Skeletal muscle tissue (tissue), 4 donors: ENCODE data around the gene S1PR3. TPM values are rescaled to one million over a fixed set of nuclear protein-coding genes. Genes with fewer than 3 reads are reported as not detected.
A peak's percentile ranks its signal among the peaks of the same experiment; 100 is the strongest.
"Not testable (repeated sequence)": the region's sequence is repeated elsewhere in the genome, so short reads cannot be mapped to it uniquely, and the experiment has no call there.

Source experiments
- H3K27ac ChIP-seq: one replicate; pipeline ENCODE4 v1.7.0; 2013; ENCODE audit warnings: mild to moderate bottlenecking, low read depth, low read length, inconsistent platforms
- H3K27me3 ChIP-seq, 3 donors: one replicate each; pipeline ENCODE4 v1.7.0; 2013; ENCODE audit warnings: low read length in 3 of 3; ENCODE audit not compliant: control insufficient read depth in 3 of 3, insufficient read depth in 3 of 3
- H3K36me3 ChIP-seq, 3 donors: one replicate each; pipeline ENCODE4 v1.7.0; 2013; ENCODE audit warnings: low read length in 3 of 3; ENCODE audit not compliant: control insufficient read depth in 3 of 3, insufficient read depth in 3 of 3
- H3K4me1 ChIP-seq, 3 donors: one replicate each; pipeline ENCODE4 v1.7.0; 2013; ENCODE audit warnings: low read length in 3 of 3, mild to moderate bottlenecking in 3 of 3; ENCODE audit not compliant: control insufficient read depth in 3 of 3, insufficient read depth in 3 of 3
- H3K4me3 ChIP-seq, 3 donors: one replicate each; pipeline ENCODE4 v1.7.0; 2013; ENCODE audit warnings: low read length in 3 of 3
- H3K9ac ChIP-seq, 3 donors: one replicate each; pipeline ENCODE4 v1.7.0; 2013; ENCODE audit warnings: low read length in 3 of 3, mild to moderate bottlenecking in 3 of 3, moderate library complexity in 2 of 3, low read depth in 1 of 3
- H3K9me3 ChIP-seq, 3 donors: one replicate each; pipeline ENCODE4 v1.7.0; 2013; ENCODE audit warnings: low read length in 3 of 3; ENCODE audit not compliant: control insufficient read depth in 3 of 3
- total RNA-seq: library from RNA; depleted of rRNA; stranded (reverse); fragments of >200 nt; gene quantifications from one replicate; pipeline ENCODE4 v1.2.3, GENCODE V29; 2014
- donor health status: Osteomylitis.

Gene S1PR3
- total RNA-seq: 12.5 TPM

GRCh38 chr9:88991066-88992034 is at the start of gene S1PR3:
TSS of gene S1PR3 (plus strand) at chr9:88991468. CDS start at chr9:89001201, 9,733 bp downstream.
- H3K4me3 ChIP-seq: peak within 1 kb of the TSS; percentile 59 to 68 (median 66)
- H3K4me1 ChIP-seq: peaks cover 7 to 16% (median 14%) of the 10 kb centered on the region in 3 donors
- no peaks in the 10 kb centered on the region for H3K36me3 ChIP-seq
- peak within 1 kb of the TSS in 2 of 3 donors; percentile 32 to 57 for H3K9ac ChIP-seq
- no peak within 1 kb of the TSS for H3K27ac ChIP-seq
- H3K9me3 ChIP-seq: no peaks in the 10 kb centered on the region
- H3K27me3 ChIP-seq: peaks cover 17 to 25% (median 20%) of the 10 kb centered on the region in 3 donors

GRCh38 chr9:88941586-88941985 is 49.7 kb upstream of the S1PR3 start:
- H3K4me1 ChIP-seq, H3K9ac ChIP-seq: not testable (repeated sequence)

GRCh38 chr9:88942411-88942810 is 48.9 kb upstream of the S1PR3 start:
- Histone ChIP-seq H3K27me3 (no peaks in the 10 kb centered on the region), H3K27ac (no peak overlapping the region), H3K9ac (no peak overlapping the region), H3K9me3 (no peaks in the 10 kb centered on the region), H3K36me3 (no peaks in the 10 kb centered on the region), H3K4me3 (no peak overlapping the region), H3K4me1 (no peaks in the 10 kb centered on the region)

More at GRCh38 chr9:88941586-88941985, 49.7 kb upstream of the S1PR3 start:
- H3K36me3 ChIP-seq, H3K9me3 ChIP-seq, H3K27ac ChIP-seq, H3K4me3 ChIP-seq, H3K27me3 ChIP-seq: not testable (repeated sequence)

GRCh38 chr9:88945636-88946333 is 45.5 kb upstream of the S1PR3 start:
- Histone ChIP-seq H3K27me3 (no peaks in the 10 kb centered on the region), H3K36me3 (no peaks in the 10 kb centered on the region), H3K9ac (no peak overlapping the region), H3K4me1 (peaks cover 0 to 12% (median 7%) of the 10 kb centered on the region in 3 donors), H3K27ac (no peak overlapping the region), H3K4me3 (no peak overlapping the region), H3K9me3 (no peaks in the 10 kb centered on the region)

GRCh38 chr9:88947581-88948573 is 43.4 kb upstream of the S1PR3 start:
- H3K9ac ChIP-seq: no peak overlapping the region
- peaks cover 0 to under 1% (median 0%) of the 10 kb centered on the region in 3 donors for H3K27me3 ChIP-seq
- peaks cover 0 to 12% (median 7%) of the 10 kb centered on the region in 3 donors for H3K4me1 ChIP-seq
- H3K9me3 ChIP-seq: no peaks in the 10 kb centered on the region
- H3K4me3 ChIP-seq: no peak overlapping the region
- no peak overlapping the region for H3K27ac ChIP-seq
- no peaks in the 10 kb centered on the region for H3K36me3 ChIP-seq

- peaks cover 0 to 3% (median 0%) of the 10 kb centered on the region in 3 donors for H3K27me3 ChIP-seq
- no peak overlapping the region for H3K27ac ChIP-seq
- peaks cover 0 to 3% (median 2%) of the 10 kb centered on the region in 3 donors for H3K9me3 ChIP-seq
- H3K36me3 ChIP-seq: no peaks in the 10 kb centered on the region
- no peak overlapping the region for H3K4me3 ChIP-seq
- no peak overlapping the region for H3K9ac ChIP-seq
- peaks cover 3 to 18% (median 7%) of the 10 kb centered on the region in 3 donors for H3K4me1 ChIP-seq
Measured at GRCh38 chr9:88949425-88949824, 41.8 kb upstream of the S1PR3 start.

GRCh38 chr9:88949961-88950340 is 41.3 kb upstream of the S1PR3 start:
- H3K36me3 ChIP-seq: no peaks in the 10 kb centered on the region
- H3K9me3 ChIP-seq: peaks cover 0 to 3% (median 2%) of the 10 kb centered on the region in 3 donors
- peaks cover 3 to 18% (median 7%) of the 10 kb centered on the region in 3 donors for H3K4me1 ChIP-seq
- peaks cover 0 to 3% (median 0%) of the 10 kb centered on the region in 3 donors for H3K27me3 ChIP-seq
- no peak overlapping the region for H3K27ac ChIP-seq
- no peak overlapping the region for H3K4me3 ChIP-seq
- no peak overlapping the region for H3K9ac ChIP-seq

GRCh38 chr9:88950341-88951154 is 40.7 kb upstream of the S1PR3 start:
- Histone ChIP-seq H3K4me1 (peaks cover 3 to 18% (median 7%) of the 10 kb centered on the region in 3 donors), H3K27ac (no peak overlapping the region), H3K36me3 (no peaks in the 10 kb centered on the region), H3K27me3 (peaks cover 0 to 3% (median 0%) of the 10 kb centered on the region in 3 donors), H3K9me3 (peaks cover 0 to 3% (median 2%) of the 10 kb centered on the region in 3 donors), H3K9ac (no peak overlapping the region), H3K4me3 (no peak overlapping the region)
